ENCODE measurements around the gene DUSP15. TPM values are rescaled to one million over a fixed set of nuclear protein-coding genes. Genes with fewer than 3 reads are reported as not detected.

Gene DUSP15
- total and polyA plus RNA-seq, 12 donors, result 2.4 to 17.6 (median 6.1) TPM

DNA sequence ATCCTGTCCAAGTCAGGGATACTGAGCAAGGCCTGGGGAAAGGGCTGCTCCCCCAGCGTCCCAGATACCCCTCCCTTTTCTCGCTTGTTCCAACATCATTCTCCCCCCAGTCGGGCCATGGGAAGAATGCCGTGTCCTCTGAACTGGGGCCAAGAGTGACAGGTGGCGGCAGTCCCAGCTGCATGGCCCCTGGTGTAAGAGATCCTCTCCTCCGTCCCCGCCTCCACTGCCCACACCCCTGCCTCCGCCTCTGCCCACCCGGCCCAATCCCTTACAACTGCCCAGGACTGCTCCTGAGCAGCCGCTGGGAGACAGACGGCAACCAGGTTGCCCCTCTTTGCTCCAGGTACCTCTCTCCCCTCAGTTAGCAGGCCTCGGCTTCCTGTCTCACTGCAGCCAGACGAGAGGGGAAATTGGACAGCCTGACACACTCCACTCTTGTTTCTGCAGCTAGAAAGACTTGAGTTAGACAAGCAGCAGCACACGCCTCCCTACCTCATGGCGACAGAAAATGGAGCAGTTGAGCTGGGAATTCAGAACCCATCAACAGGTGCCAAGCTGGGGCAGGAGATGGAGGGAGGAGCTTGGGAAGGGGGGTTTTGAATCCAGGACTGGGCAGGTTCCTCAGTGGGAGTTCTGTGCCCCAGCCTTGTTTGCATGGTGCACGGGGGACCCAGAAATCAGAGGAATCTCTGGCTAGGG, 51.1 kb downstream of the DUSP15 start, which contains the start of gene MYLK2:
Gene MYLK2 (plus strand): TSS at position 274 of the 702 bp plus-strand sequence. CDS start 225 bp downstream, at position 499.
- H3K36me3 ChIP-seq (replicated peaks in 1 of 2), result no peaks in the 10 kb centered on the region
- no peak for DNase-seq
- no peak within 1 kb of the TSS for H3K4me3 ChIP-seq
- intact Hi-C loops (cut with DNase I), result no loop called here
- 77 to 83% (median 81%) methylated on average over 16 of the region's 16 CpGs for WGBS, 4 donors
- H3K4me1 ChIP-seq (replicated peaks in 1 of 2), result peaks cover 0 to 3% of the 10 kb centered on the region in 2 donors
- no peaks in the 10 kb centered on the region for H3K27me3 ChIP-seq
- no peak for TF ChIP-seq POLR2A (IDR thresholded peaks at IDR 0.05)
- TF ChIP-seq, protein P1, sequence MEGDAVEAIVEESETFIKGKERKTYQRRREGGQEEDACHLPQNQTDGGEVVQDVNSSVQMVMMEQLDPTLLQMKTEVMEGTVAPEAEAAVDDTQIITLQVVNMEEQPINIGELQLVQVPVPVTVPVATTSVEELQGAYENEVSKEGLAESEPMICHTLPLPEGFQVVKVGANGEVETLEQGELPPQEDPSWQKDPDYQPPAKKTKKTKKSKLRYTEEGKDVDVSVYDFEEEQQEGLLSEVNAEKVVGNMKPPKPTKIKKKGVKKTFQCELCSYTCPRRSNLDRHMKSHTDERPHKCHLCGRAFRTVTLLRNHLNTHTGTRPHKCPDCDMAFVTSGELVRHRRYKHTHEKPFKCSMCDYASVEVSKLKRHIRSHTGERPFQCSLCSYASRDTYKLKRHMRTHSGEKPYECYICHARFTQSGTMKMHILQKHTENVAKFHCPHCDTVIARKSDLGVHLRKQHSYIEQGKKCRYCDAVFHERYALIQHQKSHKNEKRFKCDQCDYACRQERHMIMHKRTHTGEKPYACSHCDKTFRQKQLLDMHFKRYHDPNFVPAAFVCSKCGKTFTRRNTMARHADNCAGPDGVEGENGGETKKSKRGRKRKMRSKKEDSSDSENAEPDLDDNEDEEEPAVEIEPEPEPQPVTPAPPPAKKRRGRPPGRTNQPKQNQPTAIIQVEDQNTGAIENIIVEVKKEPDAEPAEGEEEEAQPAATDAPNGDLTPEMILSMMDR (IDR thresholded peaks at IDR 0.05), result no peak
- H3K9me3 ChIP-seq (replicated peaks in 1 of 3), result no peaks in the 10 kb centered on the region
- H3K27ac ChIP-seq, result no peak within 1 kb of the TSS

DNA sequence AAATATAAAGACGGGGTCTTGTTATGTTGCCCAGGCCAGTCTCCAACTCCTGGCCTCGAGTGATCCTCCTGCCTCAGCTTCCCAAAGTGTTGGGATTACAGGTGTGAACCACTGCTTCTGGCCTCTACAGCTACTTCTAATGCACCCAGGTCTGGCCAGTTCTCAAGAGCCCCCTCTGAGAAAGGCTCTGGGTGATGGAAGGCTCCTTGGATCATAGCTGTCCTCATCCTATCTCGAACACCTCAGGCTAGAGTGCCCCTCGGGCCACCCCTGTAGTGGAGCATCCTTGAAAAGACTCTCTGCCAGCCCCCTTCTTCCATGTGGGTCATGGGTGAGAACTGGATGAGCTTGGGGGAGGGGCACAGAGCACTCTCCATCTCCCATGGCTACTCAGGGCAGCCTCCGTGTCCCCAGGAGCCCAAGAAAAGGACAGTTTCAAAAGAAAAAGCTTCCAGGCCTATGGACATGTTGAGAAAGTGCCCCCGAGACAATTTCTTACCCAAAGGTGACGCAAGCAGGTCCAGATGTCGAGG, 51.9 kb downstream of the DUSP15 start:
- Histone ChIP-seq H3K27ac (no peak overlapping the region), H3K9me3 (replicated peaks in 1 of 3) (no peaks in the 10 kb centered on the region), H3K36me3 (replicated peaks in 1 of 2) (no peaks in the 10 kb centered on the region), H3K4me1 (replicated peaks in 1 of 2) (peaks cover 0 to 3% of the 10 kb centered on the region in 2 donors), H3K4me3 (no peak overlapping the region), H3K27me3 (no peaks in the 10 kb centered on the region)
- no peak for DNase-seq
- WGBS, 4 donors, result 85 to 93% (median 90%) methylated on average over 5 to 8 of the region's 8 CpGs
- intact Hi-C loops (cut with DNase I), result no loop called here
- no peak for TF ChIP-seq POLR2A (IDR thresholded peaks at IDR 0.05)
- TF ChIP-seq, protein P1 (IDR thresholded peaks at IDR 0.05), result no peak

DNA sequence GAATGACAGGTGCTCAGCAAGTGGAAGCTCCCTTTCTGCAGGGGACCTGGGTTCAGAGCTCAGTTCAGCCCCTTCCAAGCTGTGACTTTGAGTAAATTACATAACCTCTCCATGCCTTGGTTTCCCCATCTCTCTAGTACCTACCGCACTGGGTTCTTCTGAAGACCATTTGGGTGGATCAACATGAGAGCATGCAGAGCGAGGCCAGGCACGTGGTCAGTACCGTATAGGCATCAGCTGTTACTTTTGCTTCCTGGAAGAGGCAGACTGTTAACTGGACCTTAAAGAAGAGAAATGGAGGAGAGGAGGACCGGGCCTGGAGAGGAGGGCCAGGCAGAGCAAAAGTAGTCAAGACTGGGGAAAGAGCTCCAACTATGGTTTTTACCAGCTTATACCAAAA, 52.9 kb downstream of the DUSP15 start:
- DNase-seq, result no peak
- peaks cover 0 to 2% of the 10 kb centered on the region in 2 donors for H3K4me1 ChIP-seq (replicated peaks in 1 of 2)
- TF ChIP-seq, protein P1 (IDR thresholded peaks at IDR 0.05), result no peak
- no peak for TF ChIP-seq POLR2A (IDR thresholded peaks at IDR 0.05)
- no peaks in the 10 kb centered on the region for H3K27me3 ChIP-seq
- no peaks in the 10 kb centered on the region for H3K36me3 ChIP-seq (replicated peaks in 1 of 2)
- H3K27ac ChIP-seq, result no peak overlapping the region
- intact Hi-C loops (cut with DNase I), result no loop called here
- no peaks in the 10 kb centered on the region for H3K9me3 ChIP-seq (replicated peaks in 1 of 3)
- WGBS, 4 donors, result 93 to 96% (median 95%) methylated on average over 5 of the region's 5 CpGs
- no peak overlapping the region for H3K4me3 ChIP-seq

DNA sequence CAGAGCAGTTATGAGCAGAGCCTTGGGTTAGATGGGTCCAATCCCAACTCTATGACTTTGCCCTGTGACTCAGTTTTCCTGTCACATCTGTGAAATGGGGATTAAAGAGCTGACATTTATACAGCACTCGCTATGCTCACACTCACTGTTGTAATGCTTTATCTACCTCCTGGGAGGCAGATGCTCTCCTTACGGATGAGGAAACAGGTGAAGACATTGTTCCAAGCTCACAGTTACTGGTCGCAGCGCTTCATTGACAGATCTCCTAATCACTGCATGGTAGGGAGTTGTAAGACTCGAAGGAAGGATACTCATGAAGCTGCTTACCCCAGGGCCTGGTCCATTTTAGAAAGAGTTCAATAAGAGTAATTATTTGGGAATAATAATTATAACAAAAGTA, 54.1 kb downstream of the DUSP15 start:
- TF ChIP-seq, protein P1 (IDR thresholded peaks at IDR 0.05), result no peak
- TF ChIP-seq POLR2A (IDR thresholded peaks at IDR 0.05), result no peak
- H3K27me3 ChIP-seq, result no peaks in the 10 kb centered on the region
- H3K4me3 ChIP-seq, result no peak overlapping the region
- H3K9me3 ChIP-seq (replicated peaks in 1 of 3), result no peaks in the 10 kb centered on the region
- intact Hi-C loops (cut with DNase I), result no loop called here
- 87 to 93% (median 91%) methylated on average over 5 of the region's 5 CpGs for WGBS, 4 donors
- no peak overlapping the region for H3K27ac ChIP-seq
- H3K4me1 ChIP-seq (replicated peaks in 1 of 2), result peaks cover 0 to 3% of the 10 kb centered on the region in 2 donors
- no peak for DNase-seq
- H3K36me3 ChIP-seq (replicated peaks in 1 of 2), result no peaks in the 10 kb centered on the region

Measured in adrenal gland (tissue), 12 donors.